ENCODE data around the gene HSP90AB1.

- TF ChIP-seq EZH2 (IDR thresholded peaks at IDR 0.05; ENCODE audit: insufficient read depth, low read length) (no peak), CTCF (IDR thresholded peaks at IDR 0.05; ENCODE audit: insufficient read depth, low read depth, low read length) (no peak)
Observed at GRCh38 chr6:44235269-44235668, 11.6 kb upstream of the HSP90AB1 start.

Data from astrocyte (in vitro differentiated cells and primary cell).